Islet of Langerhans (tissue), 1 donor: ENCODE measurements around the gene SLC29A3.

Source experiments
- FAIRE-seq: peaks from one replicate; lab custom pipeline; 2011; peaks lifted over from hg19 to GRCh38; lab: Jason Lieb, UNC

SLC29A3 gene

GRCh38 chr10:71371750-71372166 lies 52.7 kb downstream of the SLC29A3 start:
- no peak for FAIRE-seq

GRCh38 chr10:71372882-71373495 lies 53.9 kb downstream of the SLC29A3 start:
- FAIRE-seq, result no peak

GRCh38 chr10:71374481-71375233 lies 55.6 kb downstream of the SLC29A3 start:
- no peak for FAIRE-seq

- FAIRE-seq, result no peak
These were observed 56.9 kb downstream of the SLC29A3 start for GRCh38 chr10:71375952-71376351.

GRCh38 chr10:71378336-71379117 lies 59.5 kb downstream of the SLC29A3 start:
- no peak for FAIRE-seq

- no peak for FAIRE-seq
These were observed 60.2 kb downstream of the SLC29A3 start for GRCh38 chr10:71379118-71379766.

- no peak for FAIRE-seq
These were observed 61.8 kb downstream of the SLC29A3 start for GRCh38 chr10:71380841-71381240.

- FAIRE-seq, result no peak
These were observed 62.6 kb downstream of the SLC29A3 start for GRCh38 chr10:71381611-71382010.

- no peak for FAIRE-seq
These were observed 63.0 kb downstream of the SLC29A3 start for GRCh38 chr10:71382028-71382427.

- no peak for FAIRE-seq
These were observed 63.7 kb downstream of the SLC29A3 start for GRCh38 chr10:71382757-71383156.

GRCh38 chr10:71383972-71384687 lies 65.1 kb downstream of the SLC29A3 start:
- no peak for FAIRE-seq

GRCh38 chr10:71388171-71388570 lies 69.1 kb downstream of the SLC29A3 start:
- FAIRE-seq, result no peak

- no peak for FAIRE-seq
These were observed 69.7 kb downstream of the SLC29A3 start for GRCh38 chr10:71388583-71389310.

GRCh38 chr10:71389768-71390460 lies 70.9 kb downstream of the SLC29A3 start:
- no peak for FAIRE-seq

- FAIRE-seq, result no peak
These were observed 71.4 kb downstream of the SLC29A3 start for GRCh38 chr10:71390461-71390835.

- FAIRE-seq, result no peak
These were observed 72.0 kb downstream of the SLC29A3 start for GRCh38 chr10:71390921-71391690.

- FAIRE-seq, result no peak
These were observed 72.6 kb downstream of the SLC29A3 start for GRCh38 chr10:71391701-71392100.

- FAIRE-seq, result no peak
These were observed 73.2 kb downstream of the SLC29A3 start for GRCh38 chr10:71392292-71392691.

GRCh38 chr10:71392791-71393781 lies 74.0 kb downstream of the SLC29A3 start:
- FAIRE-seq, result no peak
